KOPT-K1 (cell line): ENCODE measurements around the gene FAR2.

Source experiments
- H3K27ac ChIP-seq: fragments of 200-600 bp; sonication (generic); 2 replicates; pipeline ENCODE4 v1.5.1; 2016; ENCODE audit warnings: antibody characterized with exemption, mild to moderate bottlenecking, low read depth, low read length; ENCODE audit not compliant: poor library complexity, severe bottlenecking
- H3K36me3 ChIP-seq: fragments of 200-600 bp; sonication (generic); 2 replicates; pipeline ENCODE4 v1.5.1; 2017; ENCODE audit warnings: antibody characterized with exemption, mild to moderate bottlenecking, low read length, moderate library complexity; ENCODE audit not compliant: insufficient read depth
- H3K9me3 ChIP-seq: fragments of 200-600 bp; sonication (generic); 2 replicates; pipeline ENCODE4 v1.5.1; 2017; ENCODE audit warnings: antibody characterized with exemption, low read length, mild to moderate bottlenecking; ENCODE audit not compliant: insufficient read depth, poor library complexity, severe bottlenecking

The FAR2 gene

DNA sequence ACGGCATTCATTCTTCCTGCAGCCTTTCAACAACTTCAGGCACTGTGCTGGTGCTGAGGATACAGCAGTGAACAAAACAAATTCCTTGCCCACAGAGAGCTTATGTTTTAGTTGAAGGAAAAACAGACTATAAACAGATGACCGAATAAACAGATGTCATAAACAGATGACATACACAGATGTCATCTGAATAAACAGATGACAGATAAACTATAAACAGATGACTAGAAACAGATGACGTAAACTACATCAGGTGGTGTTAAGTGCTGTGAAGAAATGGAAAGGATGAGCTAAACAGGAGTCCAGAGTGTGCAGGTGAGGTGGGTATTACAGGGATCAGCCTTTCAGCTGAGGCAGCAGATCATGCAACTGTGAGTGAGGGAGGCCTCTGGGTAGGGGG lies 80.9 kb downstream of the FAR2 start:
- no peaks in the 10 kb centered on the region for H3K36me3 ChIP-seq
- no peak overlapping the region for H3K27ac ChIP-seq
- no peaks in the 10 kb centered on the region for H3K9me3 ChIP-seq

DNA sequence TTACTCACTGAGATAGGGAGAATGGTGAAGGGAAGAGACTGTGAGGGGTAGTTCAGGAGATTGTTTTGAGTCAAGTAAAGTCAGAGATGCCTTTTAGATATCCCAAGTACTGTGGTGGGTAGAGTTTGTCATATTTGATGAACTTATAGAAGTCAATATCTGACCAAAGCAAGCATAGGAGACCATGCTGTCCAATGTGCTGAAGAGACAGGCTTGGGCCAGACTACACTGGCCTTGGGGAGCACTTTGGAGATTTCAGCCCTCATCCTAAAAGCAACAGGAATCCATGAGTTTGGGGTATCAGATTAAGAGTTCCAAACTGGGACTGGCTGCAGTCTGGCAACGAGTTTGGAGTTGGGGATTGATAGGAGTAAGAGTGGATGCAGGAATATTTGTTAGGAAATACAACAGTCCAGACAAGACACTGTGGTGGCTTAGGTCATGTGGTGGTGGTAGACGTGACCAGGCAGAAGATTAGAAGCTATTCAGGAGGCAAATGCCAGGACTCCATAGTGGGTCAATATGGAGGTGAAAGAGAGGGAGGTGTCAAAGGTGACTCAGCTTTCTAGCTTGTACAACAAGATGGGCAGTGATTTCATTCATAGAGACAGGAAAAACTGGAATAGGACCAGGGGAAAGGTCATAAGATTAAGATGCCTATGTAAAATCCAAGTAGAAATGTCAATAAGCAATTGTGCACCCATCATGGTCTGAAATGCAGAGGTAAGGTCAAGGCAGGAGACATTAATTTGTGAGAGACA lies 81.9 kb downstream of the FAR2 start:
- H3K27ac ChIP-seq: no peak overlapping the region
- H3K9me3 ChIP-seq: no peaks in the 10 kb centered on the region
- no peaks in the 10 kb centered on the region for H3K36me3 ChIP-seq

DNA sequence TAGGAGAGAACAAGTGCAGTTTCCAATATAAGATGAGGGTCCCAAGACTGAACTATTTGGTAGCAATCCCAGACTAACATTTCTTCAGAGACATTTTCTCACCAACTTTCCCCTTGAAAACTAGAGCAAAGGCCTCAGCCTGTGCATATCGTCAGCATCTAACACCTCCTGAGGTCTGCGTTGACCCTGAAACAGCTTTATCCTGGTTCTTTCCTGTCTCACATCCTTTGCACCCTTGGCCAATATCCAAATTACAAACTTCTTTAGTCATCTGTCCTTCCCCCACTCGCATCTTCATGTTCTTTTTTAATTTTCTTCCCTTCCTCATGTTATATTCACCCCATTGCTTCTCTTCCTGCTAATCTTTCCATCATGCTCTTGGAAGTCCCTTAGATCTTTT lies 83.0 kb downstream of the FAR2 start:
- H3K9me3 ChIP-seq: no peaks in the 10 kb centered on the region
- no peak overlapping the region for H3K27ac ChIP-seq
- H3K36me3 ChIP-seq: no peaks in the 10 kb centered on the region

DNA sequence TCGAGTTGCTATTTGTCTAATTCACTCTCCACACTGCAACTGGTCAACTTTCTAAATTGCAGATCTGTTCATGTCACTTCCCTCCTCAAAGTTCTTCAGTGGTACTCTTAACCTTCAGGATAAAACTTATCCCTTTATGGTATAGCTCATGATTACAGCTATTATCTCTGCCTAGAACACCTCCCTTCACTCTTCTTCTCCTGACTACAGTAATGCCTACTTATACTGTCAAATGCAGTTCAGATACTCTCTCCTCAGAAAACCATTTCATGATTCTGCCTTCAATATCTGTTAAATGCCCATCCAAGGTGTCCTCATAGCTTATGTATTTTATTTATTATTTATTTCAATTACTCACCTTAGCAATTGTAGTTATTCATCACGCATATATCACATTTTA lies 85.5 kb downstream of the FAR2 start:
- H3K9me3 ChIP-seq: no peaks in the 10 kb centered on the region
- H3K27ac ChIP-seq: no peak overlapping the region
- H3K36me3 ChIP-seq: no peaks in the 10 kb centered on the region

- Histone ChIP-seq H3K36me3 (no peaks in the 10 kb centered on the region), H3K9me3 (no peaks in the 10 kb centered on the region), H3K27ac (no peak overlapping the region)
These were observed 86.0 kb downstream of the FAR2 start for GRCh38 chr12:29234965-29235626.

DNA sequence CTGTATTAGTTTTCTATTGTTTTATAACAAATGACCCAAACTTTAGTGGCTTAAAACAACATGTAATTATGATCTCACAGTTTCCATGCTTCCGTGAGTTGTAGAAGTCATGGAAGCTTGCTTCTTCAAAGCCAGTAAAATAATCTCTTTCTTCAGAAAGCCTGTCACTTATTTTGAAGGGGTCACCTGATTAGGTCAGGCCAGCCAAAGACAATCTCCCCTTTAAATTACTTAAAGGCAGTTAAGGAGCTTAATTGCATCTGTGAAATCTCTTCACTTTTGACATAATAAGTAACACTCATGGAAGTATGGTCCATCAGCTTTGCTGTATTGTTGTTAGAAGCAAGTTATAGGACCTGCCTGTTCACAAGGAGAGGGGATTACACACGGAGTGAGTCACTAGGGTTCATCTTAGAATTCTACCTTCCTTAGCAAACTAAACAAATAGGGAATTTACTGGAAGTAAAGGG lies 89.8 kb downstream of the FAR2 start:
- no peak overlapping the region for H3K27ac ChIP-seq
- no peaks in the 10 kb centered on the region for H3K36me3 ChIP-seq
- H3K9me3 ChIP-seq: no peaks in the 10 kb centered on the region

DNA sequence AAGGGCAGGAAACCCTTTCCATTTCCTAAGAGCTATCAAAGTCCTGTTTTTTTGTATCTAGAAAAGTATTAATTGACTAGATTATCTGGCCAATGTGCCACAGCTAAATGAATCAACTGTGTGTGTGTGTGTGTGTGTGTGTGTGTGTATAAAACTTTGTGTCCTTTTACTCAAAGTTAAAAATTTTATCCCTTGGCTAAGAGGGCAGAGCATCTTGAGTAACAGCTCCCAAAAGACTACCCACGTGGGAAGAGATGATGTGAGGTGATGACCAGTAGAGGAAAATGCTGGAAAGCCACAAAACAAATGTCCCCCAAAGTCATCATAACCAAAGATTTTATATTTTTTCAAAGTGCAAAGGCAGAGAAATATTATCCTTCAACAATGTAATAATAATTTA lies 90.3 kb downstream of the FAR2 start:
- H3K36me3 ChIP-seq: no peaks in the 10 kb centered on the region
- H3K9me3 ChIP-seq: no peaks in the 10 kb centered on the region
- H3K27ac ChIP-seq: no peak overlapping the region

GRCh38 chr12:29240441-29240840 lies 91.4 kb downstream of the FAR2 start:
- H3K36me3 ChIP-seq: no peaks in the 10 kb centered on the region
- H3K27ac ChIP-seq: no peak overlapping the region
- no peaks in the 10 kb centered on the region for H3K9me3 ChIP-seq

- peak overlapping the region; percentile 23 for H3K27ac ChIP-seq
- H3K36me3 ChIP-seq: no peaks in the 10 kb centered on the region
- no peaks in the 10 kb centered on the region for H3K9me3 ChIP-seq
These were observed 92.9 kb downstream of the FAR2 start for GRCh38 chr12:29241821-29242591.

DNA sequence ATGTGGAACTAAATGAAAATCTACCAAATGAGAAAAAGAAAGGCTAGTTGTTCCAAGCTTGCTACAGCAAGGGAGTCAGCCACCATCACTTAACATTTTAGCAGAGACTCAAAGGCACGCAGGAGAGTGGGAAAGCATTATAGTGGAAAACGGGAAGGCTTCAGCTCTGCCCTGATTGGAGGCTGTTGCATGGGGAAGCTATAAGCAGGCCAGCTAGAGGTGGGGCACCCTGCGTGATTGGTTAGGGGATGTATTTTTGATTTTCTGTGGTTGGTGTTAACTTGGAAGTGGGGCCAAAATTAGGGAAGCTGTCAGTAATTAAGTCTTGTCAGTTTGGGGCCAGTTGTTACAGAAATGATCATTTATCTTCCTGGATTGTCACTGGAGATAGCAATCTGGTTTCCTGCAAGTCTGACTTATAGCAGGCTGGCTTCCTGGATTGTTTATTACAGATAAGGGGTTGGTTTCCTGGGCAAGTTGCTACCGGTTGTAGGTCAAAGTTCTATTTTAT lies 93.9 kb downstream of the FAR2 start:
- Histone ChIP-seq H3K36me3 (no peaks in the 10 kb centered on the region), H3K27ac (peak overlapping the region; percentile 23), H3K9me3 (no peaks in the 10 kb centered on the region)

GRCh38 chr12:29244159-29244765 lies 95.2 kb downstream of the FAR2 start:
- H3K9me3 ChIP-seq: peaks cover 9% of the 10 kb centered on the region
- H3K27ac ChIP-seq: no peak overlapping the region
- no peaks in the 10 kb centered on the region for H3K36me3 ChIP-seq

DNA sequence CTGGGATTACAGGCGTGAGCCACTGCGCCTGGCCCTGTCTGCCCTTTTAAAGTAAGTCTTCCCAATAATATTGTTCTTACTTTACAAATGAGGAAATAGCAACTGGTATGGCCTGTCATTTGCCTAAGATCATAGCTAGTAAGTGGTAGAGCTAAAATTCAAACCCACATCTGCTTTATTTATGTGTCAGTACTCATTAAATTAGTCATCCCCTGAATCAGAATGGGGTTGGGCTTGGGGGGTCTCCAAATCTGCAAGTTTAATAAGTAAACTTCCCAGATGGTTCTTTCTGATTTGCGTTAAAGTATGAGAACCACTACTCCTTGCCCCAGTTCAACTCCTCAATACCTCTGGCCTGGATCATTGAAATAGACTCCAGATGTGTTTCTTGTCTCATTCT lies 96.2 kb downstream of the FAR2 start:
- H3K9me3 ChIP-seq: peaks cover 9% of the 10 kb centered on the region
- no peaks in the 10 kb centered on the region for H3K36me3 ChIP-seq
- H3K27ac ChIP-seq: no peak overlapping the region

GRCh38 chr12:29249930-29250329 lies 100.9 kb downstream of the FAR2 start:
- Histone ChIP-seq H3K27ac (no peak overlapping the region), H3K36me3 (no peaks in the 10 kb centered on the region), H3K9me3 (peaks cover 9% of the 10 kb centered on the region)

DNA sequence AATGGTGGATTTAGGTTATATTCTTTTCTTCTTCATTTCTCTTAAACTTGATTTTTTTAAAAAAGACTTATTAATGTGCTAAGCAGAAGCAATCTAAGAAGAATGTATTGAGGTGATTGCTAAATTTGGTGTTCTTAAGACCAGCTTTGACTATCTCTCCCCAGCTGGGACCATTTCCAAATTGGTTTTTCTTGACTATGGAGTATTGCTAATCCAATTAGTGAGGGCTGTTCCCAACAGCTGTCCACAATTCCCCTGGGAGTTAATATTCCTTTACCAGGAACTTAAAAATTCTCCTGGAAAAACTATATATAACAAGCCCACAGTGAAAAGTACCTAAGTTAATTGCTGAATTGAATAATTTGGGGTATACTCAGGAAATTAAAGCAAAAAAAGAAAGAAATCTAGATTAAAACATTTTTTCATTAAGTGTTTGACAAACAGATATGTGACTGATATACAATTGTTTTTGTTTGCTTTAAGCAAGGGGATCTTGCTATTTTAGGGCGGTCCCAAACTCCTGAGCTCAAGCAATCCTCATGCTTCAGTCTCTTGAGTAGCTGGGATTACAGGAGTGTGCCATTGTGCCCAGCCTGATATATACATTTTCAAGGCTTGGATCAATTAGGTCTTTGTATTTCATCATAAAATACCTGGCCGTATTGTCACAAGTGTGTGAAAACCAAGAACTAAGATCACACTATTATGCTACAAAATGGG lies 105.0 kb downstream of the FAR2 start:
- Histone ChIP-seq H3K27ac (no peak overlapping the region), H3K36me3 (no peaks in the 10 kb centered on the region), H3K9me3 (no peaks in the 10 kb centered on the region)
